Right atrium auricular region (tissue), 2 donors: Measurements from ENCODE around the gene ALPI. TPM values are rescaled to one million over a fixed set of nuclear protein-coding genes. Genes with fewer than 3 reads are reported as not detected.

ENCODE experiments used
- DNase-seq: peaks from one replicate; pipeline ENCODE4 v3.0.0-alpha.2; 2019; ENCODE audit warnings: low spot score
- H3K27ac ChIP-seq, 2 donors: fragments of 200-600 bp; sonication (generic); 1 replicate in 1 of 2; 2 replicates in 1 of 2; pipeline ENCODE4 v1.5.1; 2016 to 2019
- H3K27me3 ChIP-seq, 2 donors: fragments of 200-600 bp; sonication (generic); one replicate each; pipeline versions ENCODE4 v1.5.1 to v1.6.0; 2017 to 2019
- H3K36me3 ChIP-seq: fragments of 200-600 bp; sonication (generic); one replicate; pipeline ENCODE4 v1.5.1; 2016
- H3K4me1 ChIP-seq, 2 donors: fragments of 200-600 bp; sonication (generic); one replicate each; pipeline versions ENCODE4 v1.5.1 to v1.6.0; 2017 to 2019
- H3K4me3 ChIP-seq, 2 donors: fragments of 200-600 bp; sonication (generic); 1 replicate in 1 of 2; 2 replicates in 1 of 2; pipeline ENCODE4 v1.5.1; 2017 to 2019; ENCODE audit warnings: mild to moderate bottlenecking in 1 of 2, moderate library complexity in 1 of 2
- H3K9me3 ChIP-seq, 2 donors: fragments of 200-600 bp; sonication (generic); one replicate each; pipeline ENCODE4 v1.5.1; 2019
- total RNA-seq, 2 donors: library from RNA; depleted of rRNA; stranded (reverse); fragments of >200 nt; gene quantifications; one replicate each; pipeline ENCODE4 v1.1.0, GENCODE V29; 2016
- TF ChIP-seq, protein P1 (sequence below), 2 donors: fragments of 200-600 bp; sonication (generic); IDR thresholded peaks; one replicate each; pipeline ENCODE4 v1.5.1; 2019; ENCODE audit warnings: antibody characterized with exemption in 2 of 2

Gene ALPI
- total RNA-seq, 2 donors from 2014 or later: not detected

DNA sequence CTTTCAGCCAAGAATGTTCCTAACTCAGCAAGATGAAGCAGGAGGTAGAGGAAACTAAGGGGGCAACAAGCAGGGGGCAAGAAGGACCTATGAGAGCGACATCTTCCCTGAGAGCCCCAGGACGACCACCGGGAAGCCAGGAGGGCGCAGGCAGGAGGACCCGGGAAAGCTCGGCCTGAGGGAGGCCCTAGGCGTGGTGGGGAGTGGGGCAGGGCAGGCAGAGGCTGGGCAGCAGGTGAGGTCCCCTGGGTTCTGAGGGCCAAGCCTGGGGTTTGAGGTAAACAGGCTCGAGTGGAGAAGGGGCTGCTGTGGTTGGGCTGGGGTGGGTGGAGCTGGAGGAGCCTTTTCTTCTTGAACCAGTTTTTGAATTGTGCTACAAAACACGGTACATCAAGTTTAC lies 1.3 kb upstream of the ALPI start:
- TF ChIP-seq, protein P1, sequence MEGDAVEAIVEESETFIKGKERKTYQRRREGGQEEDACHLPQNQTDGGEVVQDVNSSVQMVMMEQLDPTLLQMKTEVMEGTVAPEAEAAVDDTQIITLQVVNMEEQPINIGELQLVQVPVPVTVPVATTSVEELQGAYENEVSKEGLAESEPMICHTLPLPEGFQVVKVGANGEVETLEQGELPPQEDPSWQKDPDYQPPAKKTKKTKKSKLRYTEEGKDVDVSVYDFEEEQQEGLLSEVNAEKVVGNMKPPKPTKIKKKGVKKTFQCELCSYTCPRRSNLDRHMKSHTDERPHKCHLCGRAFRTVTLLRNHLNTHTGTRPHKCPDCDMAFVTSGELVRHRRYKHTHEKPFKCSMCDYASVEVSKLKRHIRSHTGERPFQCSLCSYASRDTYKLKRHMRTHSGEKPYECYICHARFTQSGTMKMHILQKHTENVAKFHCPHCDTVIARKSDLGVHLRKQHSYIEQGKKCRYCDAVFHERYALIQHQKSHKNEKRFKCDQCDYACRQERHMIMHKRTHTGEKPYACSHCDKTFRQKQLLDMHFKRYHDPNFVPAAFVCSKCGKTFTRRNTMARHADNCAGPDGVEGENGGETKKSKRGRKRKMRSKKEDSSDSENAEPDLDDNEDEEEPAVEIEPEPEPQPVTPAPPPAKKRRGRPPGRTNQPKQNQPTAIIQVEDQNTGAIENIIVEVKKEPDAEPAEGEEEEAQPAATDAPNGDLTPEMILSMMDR (IDR thresholded peaks at IDR 0.05): no peak
- no peak for DNase-seq
- Histone ChIP-seq H3K27ac (no peak overlapping the region), H3K27me3 (peaks cover 0 to 5% of the 10 kb centered on the region in 2 donors), H3K4me3 (no peak overlapping the region), H3K9me3 (no peaks in the 10 kb centered on the region), H3K36me3 (no peaks in the 10 kb centered on the region), H3K4me1 (no peaks in the 10 kb centered on the region)

DNA sequence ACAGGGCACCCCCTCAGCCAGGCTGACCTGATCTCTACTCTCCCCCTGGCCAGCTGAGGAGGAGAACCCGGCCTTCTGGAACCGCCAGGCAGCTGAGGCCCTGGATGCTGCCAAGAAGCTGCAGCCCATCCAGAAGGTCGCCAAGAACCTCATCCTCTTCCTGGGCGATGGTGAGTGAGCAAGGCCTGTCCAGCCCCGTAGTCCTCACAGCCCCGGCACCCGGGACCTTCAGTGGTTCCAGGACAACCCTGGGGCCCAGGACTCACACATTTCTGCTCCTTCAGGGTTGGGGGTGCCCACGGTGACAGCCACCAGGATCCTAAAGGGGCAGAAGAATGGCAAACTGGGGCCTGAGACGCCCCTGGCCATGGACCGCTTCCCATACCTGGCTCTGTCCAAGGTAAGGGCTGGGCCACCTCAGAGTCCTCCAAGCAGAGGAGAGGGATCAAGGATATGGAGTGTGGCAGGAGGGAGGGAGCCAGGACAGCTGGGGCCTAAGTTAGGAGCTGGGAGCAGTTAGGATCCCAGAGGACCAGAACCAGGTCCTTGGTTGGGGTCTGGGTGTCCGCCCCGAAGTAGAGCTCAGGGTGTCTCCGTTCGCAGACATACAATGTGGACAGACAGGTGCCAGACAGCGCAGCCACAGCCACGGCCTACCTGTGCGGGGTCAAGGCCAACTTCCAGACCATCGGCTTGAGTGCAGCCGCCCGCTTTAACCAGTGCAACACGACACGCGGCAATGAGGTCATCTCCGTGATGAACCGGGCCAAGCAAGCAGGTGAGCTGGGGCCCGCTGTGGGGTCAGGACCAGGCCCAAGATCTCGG lies 555 bp downstream of the ALPI start:
- H3K36me3 ChIP-seq: no peaks in the 10 kb centered on the region
- H3K4me3 ChIP-seq: no peak overlapping the region
- no peak overlapping the region for H3K27ac ChIP-seq
- no peak for DNase-seq
- TF ChIP-seq, protein P1 (IDR thresholded peaks at IDR 0.05): no peak
- H3K27me3 ChIP-seq: peaks cover 0 to 5% of the 10 kb centered on the region in 2 donors
- H3K4me1 ChIP-seq: no peaks in the 10 kb centered on the region
- no peaks in the 10 kb centered on the region for H3K9me3 ChIP-seq

DNA sequence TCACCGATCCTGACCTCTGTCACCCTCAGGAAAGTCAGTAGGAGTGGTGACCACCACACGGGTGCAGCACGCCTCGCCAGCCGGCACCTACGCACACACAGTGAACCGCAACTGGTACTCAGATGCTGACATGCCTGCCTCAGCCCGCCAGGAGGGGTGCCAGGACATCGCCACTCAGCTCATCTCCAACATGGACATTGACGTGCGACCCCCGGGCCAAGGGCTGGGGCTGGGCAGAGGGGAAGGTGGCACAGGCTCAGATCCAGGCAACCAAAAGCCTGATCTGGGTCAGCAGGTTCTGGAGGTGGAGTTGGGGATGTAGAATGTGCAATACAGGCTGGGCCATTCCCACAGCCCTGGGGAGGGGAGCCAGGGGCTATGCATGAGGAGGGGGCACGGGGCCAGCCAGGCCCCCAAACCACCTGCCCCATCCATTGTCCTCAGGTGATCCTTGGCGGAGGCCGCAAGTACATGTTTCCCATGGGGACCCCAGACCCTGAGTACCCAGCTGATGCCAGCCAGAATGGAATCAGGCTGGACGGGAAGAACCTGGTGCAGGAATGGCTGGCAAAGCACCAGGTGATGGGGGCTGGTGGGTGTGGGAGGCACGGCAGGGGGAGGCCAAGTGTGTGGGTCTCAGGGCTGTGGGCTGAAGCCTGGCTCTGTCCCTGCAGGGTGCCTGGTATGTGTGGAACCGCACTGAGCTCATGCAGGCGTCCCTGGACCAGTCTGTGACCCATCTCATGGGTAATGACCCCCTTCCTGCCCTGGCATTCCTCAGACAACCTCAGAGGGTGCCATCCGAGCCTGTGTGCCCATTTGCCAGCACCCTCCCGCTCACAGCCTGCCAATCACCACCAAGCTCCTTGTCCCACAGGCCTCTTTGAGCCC lies 1.4 kb downstream of the ALPI start:
- Histone ChIP-seq H3K36me3 (no peaks in the 10 kb centered on the region), H3K4me3 (no peak overlapping the region), H3K27me3 (peaks cover 0 to 5% of the 10 kb centered on the region in 2 donors), H3K9me3 (no peaks in the 10 kb centered on the region), H3K4me1 (no peaks in the 10 kb centered on the region), H3K27ac (no peak overlapping the region)
- DNase-seq: no peak
- TF ChIP-seq, protein P1 (IDR thresholded peaks at IDR 0.05): no peak

DNA sequence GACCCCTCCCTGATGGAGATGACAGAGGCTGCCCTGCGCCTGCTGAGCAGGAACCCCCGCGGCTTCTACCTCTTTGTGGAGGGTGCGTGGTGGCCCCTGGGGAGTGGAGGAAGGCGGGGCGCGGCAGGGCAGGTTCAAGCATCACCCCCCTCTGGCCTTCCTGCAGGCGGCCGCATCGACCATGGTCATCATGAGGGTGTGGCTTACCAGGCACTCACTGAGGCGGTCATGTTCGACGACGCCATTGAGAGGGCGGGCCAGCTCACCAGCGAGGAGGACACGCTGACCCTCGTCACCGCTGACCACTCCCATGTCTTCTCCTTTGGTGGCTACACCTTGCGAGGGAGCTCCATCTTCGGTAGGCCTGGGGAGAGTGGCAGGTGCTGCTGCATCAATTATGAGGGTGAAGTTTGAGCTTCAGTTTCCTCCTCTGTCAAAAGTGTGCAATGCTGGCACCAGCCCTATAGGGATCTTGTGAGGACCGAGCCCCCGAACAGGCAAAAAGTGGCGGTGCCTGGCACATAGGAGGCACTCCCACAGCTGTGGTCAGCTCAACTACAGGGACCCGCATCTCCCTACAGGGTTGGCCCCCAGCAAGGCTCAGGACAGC lies 2.2 kb downstream of the ALPI start:
- TF ChIP-seq, protein P1 (IDR thresholded peaks at IDR 0.05): no peak
- no peaks in the 10 kb centered on the region for H3K36me3 ChIP-seq
- H3K4me1 ChIP-seq: no peaks in the 10 kb centered on the region
- DNase-seq: no peak
- no peak overlapping the region for H3K4me3 ChIP-seq
- H3K27me3 ChIP-seq: peaks cover 0 to 5% of the 10 kb centered on the region in 2 donors
- H3K27ac ChIP-seq: no peak overlapping the region
- H3K9me3 ChIP-seq: no peaks in the 10 kb centered on the region

DNA sequence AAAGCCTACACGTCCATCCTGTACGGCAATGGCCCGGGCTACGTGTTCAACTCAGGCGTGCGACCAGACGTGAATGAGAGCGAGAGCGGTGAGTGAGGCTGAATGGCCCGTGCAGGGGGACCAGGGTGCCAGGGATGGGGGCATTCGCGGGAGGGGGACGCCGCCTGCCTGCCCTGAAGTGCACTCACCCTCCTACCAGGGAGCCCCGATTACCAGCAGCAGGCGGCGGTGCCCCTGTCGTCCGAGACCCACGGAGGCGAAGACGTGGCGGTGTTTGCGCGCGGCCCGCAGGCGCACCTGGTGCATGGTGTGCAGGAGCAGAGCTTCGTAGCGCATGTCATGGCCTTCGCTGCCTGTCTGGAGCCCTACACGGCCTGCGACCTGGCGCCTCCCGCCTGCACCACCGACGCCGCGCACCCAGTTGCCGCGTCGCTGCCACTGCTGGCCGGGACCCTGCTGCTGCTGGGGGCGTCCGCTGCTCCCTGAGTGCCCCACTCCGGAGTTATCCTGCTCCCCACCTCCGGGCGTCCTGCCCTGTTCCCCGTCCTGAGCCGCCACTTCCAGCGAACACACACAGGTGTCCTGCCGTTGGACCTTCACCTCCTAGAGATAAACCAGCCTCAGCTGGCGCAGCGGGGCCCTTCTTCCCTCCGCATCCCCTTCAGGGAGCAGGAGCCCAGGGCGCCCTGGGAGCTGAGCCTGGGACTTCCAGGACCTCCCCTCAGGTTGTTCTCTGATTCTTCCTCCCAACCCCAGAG lies 2.9 kb downstream of the ALPI start:
- Histone ChIP-seq H3K4me1 (no peaks in the 10 kb centered on the region), H3K27me3 (peaks cover 0 to 5% of the 10 kb centered on the region in 2 donors), H3K4me3 (no peak overlapping the region), H3K9me3 (no peaks in the 10 kb centered on the region), H3K36me3 (no peaks in the 10 kb centered on the region), H3K27ac (no peak overlapping the region)
- TF ChIP-seq, protein P1 (IDR thresholded peaks at IDR 0.05): no peak
- DNase-seq: no peak
